Neural cell (in vitro differentiated cells): ENCODE results near the gene ITK. TPM values are rescaled to one million over a fixed set of nuclear protein-coding genes. Genes with fewer than 3 reads are reported as not detected.

ENCODE experiments used
- H2AFZ ChIP-seq: fragments of 200-600, 300-800 bp; sonication (generic), shearing (Covaris generic); 2 replicates; pipeline ENCODE4 v1.6.0; 2014; ENCODE audit warnings: low read depth, mild to moderate bottlenecking, antibody characterized with exemption, low read length, moderate library complexity
- H3F3A ChIP-seq: fragments of 200-600 bp; shearing (Covaris generic); 2 replicates; pipeline ENCODE4 v1.6.1; 2016; ENCODE audit warnings: mild to moderate bottlenecking, moderate library complexity, mixed read lengths, antibody characterized with exemption, low read length; ENCODE audit not compliant: insufficient read depth, poor library complexity, severe bottlenecking
- H3K27ac ChIP-seq: fragments of 200-600, 300-800 bp; sonication (generic), shearing (Covaris generic); 2 replicates; pipeline ENCODE4 v1.5.1; 2014; ENCODE audit warnings: mild to moderate bottlenecking, low read length, moderate library complexity
- H3K27me3 ChIP-seq: fragments of 300-800, 200-600 bp; sonication (generic), shearing (Covaris generic); 2 replicates; pipeline ENCODE4 v1.6.0; 2014; ENCODE audit warnings: mild to moderate bottlenecking, low read depth, low read length, moderate library complexity; ENCODE audit not compliant: insufficient read depth
- H3K36me3 ChIP-seq: fragments of 300-800, 200-600 bp; sonication (generic), shearing (Covaris generic); 2 replicates; pipeline ENCODE4 v1.5.1; 2014; ENCODE audit warnings: mild to moderate bottlenecking, antibody characterized with exemption, low read length, moderate library complexity; ENCODE audit not compliant: insufficient read depth
- H3K4me2 ChIP-seq: fragments of 300-800, 200-600 bp; sonication (generic), shearing (Covaris generic); 2 replicates; pipeline ENCODE4 v1.6.0; 2014; ENCODE audit warnings: mild to moderate bottlenecking, low read length
- H3K4me3 ChIP-seq: fragments of 300-800, 200-600 bp; sonication (generic), shearing (Covaris generic); 2 replicates; pipeline ENCODE4 v1.5.1; 2014; ENCODE audit warnings: mild to moderate bottlenecking, low read length, moderate library complexity
- H3K79me2 ChIP-seq: fragments of 200-600 bp; shearing (Covaris generic); replicated peaks from 2 replicates; pipeline ENCODE4 v1.6.0; 2014; ENCODE audit warnings: mild to moderate bottlenecking, low read length, moderate library complexity; ENCODE audit not compliant: insufficient read depth
- H3K9ac ChIP-seq: fragments of 300-800, 200-600 bp; sonication (generic), shearing (Covaris generic); 2 replicates; pipeline ENCODE4 v1.6.1; 2016; ENCODE audit warnings: mild to moderate bottlenecking, low read length, mixed read lengths
- H3K9me2 ChIP-seq: fragments of 200-600 bp; shearing (Covaris generic); 2 replicates; pipeline ENCODE4 v1.6.1; 2016; ENCODE audit warnings: mild to moderate bottlenecking, low read length, mixed read lengths; ENCODE audit not compliant: insufficient read depth
- H3K9me3 ChIP-seq: fragments of 200-600, 300-800 bp; sonication (generic), shearing (Covaris generic); 2 replicates; pipeline ENCODE4 v1.6.1; 2016; ENCODE audit warnings: mild to moderate bottlenecking, mixed run types, low read length, moderate library complexity, mixed read lengths
- H4K20me1 ChIP-seq: fragments of 200-600 bp; shearing (Covaris generic); 2 replicates; pipeline ENCODE4 v1.6.1; 2016; ENCODE audit warnings: mild to moderate bottlenecking, mixed run types; ENCODE audit not compliant: insufficient read depth
- CTCF ChIP-seq: fragments of 450-650 bp; IDR thresholded peaks from 2 replicates; pipeline ENCODE4 v1.5.1; 2014; ENCODE audit warnings: antibody characterized with exemption, mild to moderate bottlenecking, moderate library complexity; ENCODE audit not compliant: poor library complexity, severe bottlenecking
- EP300 ChIP-seq: fragments of 450-650 bp; conservative IDR thresholded peaks from 2 replicates; pipeline ENCODE4 v1.6.1; 2014; ENCODE audit warnings: antibody characterized with exemption, mild to moderate bottlenecking, moderate library complexity; ENCODE audit not compliant: poor library complexity, severe bottlenecking
- EZH2 ChIP-seq: fragments of 200-600, 300-800 bp; shearing (Covaris generic), sonication (generic); IDR thresholded peaks from 2 replicates; pipeline ENCODE4 v1.6.1; 2014; ENCODE audit warnings: antibody characterized with exemption, low read length, borderline replicate concordance, mild to moderate bottlenecking; ENCODE audit not compliant: insufficient read depth, poor library complexity, severe bottlenecking
- MXI1 ChIP-seq: fragments of 450-650 bp; conservative IDR thresholded peaks from 2 replicates; pipeline ENCODE4 v1.6.1; 2014; ENCODE audit warnings: antibody characterized with exemption, mild to moderate bottlenecking; ENCODE audit not compliant: poor library complexity, severe bottlenecking
- POLR2AphosphoS5 ChIP-seq: IDR thresholded peaks from 2 replicates; pipeline ENCODE4 v1.6.1; 2012
- RAD21 ChIP-seq: fragments of 450-650 bp; conservative IDR thresholded peaks from 2 replicates; pipeline ENCODE4 v1.6.1; 2014; ENCODE audit warnings: antibody characterized with exemption, mild to moderate bottlenecking, moderate library complexity
- REST ChIP-seq: IDR thresholded peaks from 2 replicates; pipeline ENCODE4 v1.6.1; 2012; ENCODE audit warnings: borderline replicate concordance
- SMC3 ChIP-seq: fragments of 450-650 bp; conservative IDR thresholded peaks from 2 replicates; pipeline ENCODE4 v1.6.1; 2014; ENCODE audit warnings: antibody characterized with exemption, mild to moderate bottlenecking, moderate library complexity; ENCODE audit not compliant: poor library complexity
- TAF1 ChIP-seq: IDR thresholded peaks from 2 replicates; pipeline ENCODE4 v1.6.1; 2012; ENCODE audit warnings: low read depth
- polyA plus RNA-seq: library from polyadenylated mRNA; depleted of rRNA; stranded (reverse); fragments of >200 nt; gene quantifications from 2 replicates; pipeline ENCODE4 v1.2.3, GENCODE V29; 2014

The ITK gene
- polyA plus RNA-seq, 1 donor from 2014 or later, result not detected

GRCh38 chr5:157212307-157212706 is 31.7 kb downstream of the ITK start:
- H3K9me3 ChIP-seq, result no peaks in the 10 kb centered on the region
- no peaks in the 10 kb centered on the region for H4K20me1 ChIP-seq
- H3K27ac ChIP-seq, result no peak overlapping the region
- no peaks in the 10 kb centered on the region for H3K36me3 ChIP-seq
- H3K9me2 ChIP-seq, result no peaks in the 10 kb centered on the region
- TF ChIP-seq MXI1, result no peak
- TF ChIP-seq TAF1, result no peak
- TF ChIP-seq RAD21, result no peak
- TF ChIP-seq SMC3, result no peak
- TF ChIP-seq POLR2AphosphoS5, result no peak
- TF ChIP-seq CTCF, result no peak
- no peak for TF ChIP-seq EZH2
- TF ChIP-seq EP300, result no peak
- TF ChIP-seq REST, result no peak
- no peaks in the 10 kb centered on the region for H3K27me3 ChIP-seq
- no peak overlapping the region for H3K9ac ChIP-seq
- no peaks in the 10 kb centered on the region for H3F3A ChIP-seq
- no peak overlapping the region for H3K4me3 ChIP-seq
- H3K4me2 ChIP-seq, result no peak overlapping the region
- H2AFZ ChIP-seq, result no peak overlapping the region
- no peaks in the 10 kb centered on the region for H3K79me2 ChIP-seq

GRCh38 chr5:157213527-157214243 is 33.0 kb downstream of the ITK start:
- no peaks in the 10 kb centered on the region for H3F3A ChIP-seq
- H2AFZ ChIP-seq, result no peak overlapping the region
- no peak overlapping the region for H3K27ac ChIP-seq
- no peaks in the 10 kb centered on the region for H3K27me3 ChIP-seq
- H3K9ac ChIP-seq, result no peak overlapping the region
- H3K36me3 ChIP-seq, result no peaks in the 10 kb centered on the region
- TF ChIP-seq MXI1 (no peak), POLR2AphosphoS5 (no peak), EP300 (no peak), SMC3 (no peak), RAD21 (no peak), CTCF (no peak), TAF1 (no peak), REST (no peak), EZH2 (no peak)
- no peaks in the 10 kb centered on the region for H3K79me2 ChIP-seq
- H4K20me1 ChIP-seq, result no peaks in the 10 kb centered on the region
- no peak overlapping the region for H3K4me3 ChIP-seq
- H3K9me3 ChIP-seq, result no peaks in the 10 kb centered on the region
- H3K4me2 ChIP-seq, result no peak overlapping the region
- H3K9me2 ChIP-seq, result no peaks in the 10 kb centered on the region
